Psoas muscle (tissue), 8 donors: ENCODE measurements around the gene EPO. TPM values are rescaled to one million over a fixed set of nuclear protein-coding genes. Genes with fewer than 3 reads are reported as not detected.

Experiments
- ATAC-seq, 4 donors: fragments of 200-7000 bp; cut with Tn5 transposase; one replicate each; pipeline ENCODE4 v1.9.1; 2020; ENCODE audit warnings: moderate library complexity in 3 of 4, mild to moderate bottlenecking in 2 of 4
- DNase-seq, 2 donors: peaks; one replicate each; pipeline ENCODE4 v3.0.0-alpha.2; 2020
- H3K27ac ChIP-seq: fragments of 200-600 bp; one replicate; pipeline ENCODE4 v1.8.0; 2022
- H3K27me3 ChIP-seq, 3 donors: fragments of 200-600 bp in 1 of 3; one replicate each; pipeline versions ENCODE4 v1.6.1 to v1.8.0; 2013 to 2022; ENCODE audit warnings: low read length in 2 of 3, mild to moderate bottlenecking in 2 of 3, moderate library complexity in 1 of 3; ENCODE audit not compliant: insufficient read depth in 3 of 3
- H3K36me3 ChIP-seq, 2 donors: fragments of 200-600 bp in 1 of 2; one replicate each; pipeline versions ENCODE4 v1.6.1 to v1.8.0; 2013 to 2022; ENCODE audit warnings: low read depth in 1 of 2, mild to moderate bottlenecking in 1 of 2, moderate library complexity in 1 of 2; ENCODE audit not compliant: insufficient read depth in 1 of 2
- H3K4me1 ChIP-seq: fragments of 200-600 bp; one replicate; pipeline ENCODE4 v1.8.0; 2022
- H3K4me3 ChIP-seq: fragments of 200-600 bp; one replicate; pipeline ENCODE4 v1.8.0; 2022; ENCODE audit warnings: mild to moderate bottlenecking
- H3K9me3 ChIP-seq: fragments of 200-600 bp; one replicate; pipeline ENCODE4 v1.8.0; 2022
- WGBS, 3 donors: extraction: QIAGEN DNeasy Blood & Tissue Kit; methylation state at CpG; one replicate each; pipeline versions ENCODE4 v1.1.6 to v1.1.7; 2013; 5-methylcytosine and 5-hydroxymethylcytosine counted together
- intact Hi-C, 2 donors: fragments of 100-400 bp; cut with DNase I; formaldehyde crosslinking; loops; one replicate each; pipeline versions ENCODE4 v1.11.0 to v1.14.2; 2022
- long read RNA-seq, 2 donors: library from polyadenylated mRNA; unstranded; transcript quantifications; one replicate each; pipeline ENCODE4 v2.0.0, GENCODE V29; 2021
- polyA plus RNA-seq, 3 donors: library from polyadenylated mRNA; stranded (reverse); fragments of 200-250 nt; gene quantifications; one replicate each; pipeline ENCODE4 v1.2.3, GENCODE V29; 2013
- total RNA-seq, 4 donors: library from RNA; stranded (reverse); fragmentation: NEBNext Ultra II Directional in 2 of 4; extraction: Animal tissue kit (Norgen Biotek cat#: 25700) in 2 of 4; gene quantifications; one replicate each; pipeline versions ENCODE4 v1.2.1 to v1.2.4, GENCODE V29; 2021 to 2023
- TF ChIP-seq, protein P1 (sequence below): fragments of 200-600 bp; IDR thresholded peaks from one replicate; pipeline ENCODE4 v1.8.0; 2022; ENCODE audit warnings: antibody characterized with exemption
- donor health status: healthy with polysubstance abuse.
- donor health status: DM: no; HTN: no; CAD: no; lungs with moderate emphysema.
- donor health status: Bipolar disorder and iron deficiency.
- donor health status: healthy.
- donor health status: DM: yes; HTN: yes; CAD: no.
- donor health status: DM: no; HTN: no; CAD: no.
- donor health status: DM: no; HTN: no; CAD: no.
- donor health status: DM: yes; HTN: yes; CAD: no.

EPO gene
- total RNA-seq (not detected), polyA plus RNA-seq (not detected)
- long read RNA-seq, donor 1 = 0 reads
- long read RNA-seq, donor 2 = 0 reads

DNA sequence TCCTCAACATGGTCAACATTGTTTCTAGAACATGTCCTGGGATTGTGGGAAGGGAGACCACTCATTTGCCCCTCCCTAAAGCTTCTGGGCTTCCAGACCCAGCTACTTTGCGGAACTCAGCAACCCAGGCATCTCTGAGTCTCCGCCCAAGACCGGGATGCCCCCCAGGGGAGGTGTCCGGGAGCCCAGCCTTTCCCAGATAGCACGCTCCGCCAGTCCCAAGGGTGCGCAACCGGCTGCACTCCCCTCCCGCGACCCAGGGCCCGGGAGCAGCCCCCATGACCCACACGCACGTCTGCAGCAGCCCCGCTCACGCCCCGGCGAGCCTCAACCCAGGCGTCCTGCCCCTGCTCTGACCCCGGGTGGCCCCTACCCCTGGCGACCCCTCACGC lies at the start of gene EPO:
Gene EPO (plus strand): TSS at position 190 of the 392 bp plus-strand sequence. CDS start 513 bp downstream, outside the sequence.
- no peaks in the 10 kb centered on the region for H3K4me1 ChIP-seq
- H3K4me3 ChIP-seq = no peak within 1 kb of the TSS
- TF ChIP-seq, protein P1, sequence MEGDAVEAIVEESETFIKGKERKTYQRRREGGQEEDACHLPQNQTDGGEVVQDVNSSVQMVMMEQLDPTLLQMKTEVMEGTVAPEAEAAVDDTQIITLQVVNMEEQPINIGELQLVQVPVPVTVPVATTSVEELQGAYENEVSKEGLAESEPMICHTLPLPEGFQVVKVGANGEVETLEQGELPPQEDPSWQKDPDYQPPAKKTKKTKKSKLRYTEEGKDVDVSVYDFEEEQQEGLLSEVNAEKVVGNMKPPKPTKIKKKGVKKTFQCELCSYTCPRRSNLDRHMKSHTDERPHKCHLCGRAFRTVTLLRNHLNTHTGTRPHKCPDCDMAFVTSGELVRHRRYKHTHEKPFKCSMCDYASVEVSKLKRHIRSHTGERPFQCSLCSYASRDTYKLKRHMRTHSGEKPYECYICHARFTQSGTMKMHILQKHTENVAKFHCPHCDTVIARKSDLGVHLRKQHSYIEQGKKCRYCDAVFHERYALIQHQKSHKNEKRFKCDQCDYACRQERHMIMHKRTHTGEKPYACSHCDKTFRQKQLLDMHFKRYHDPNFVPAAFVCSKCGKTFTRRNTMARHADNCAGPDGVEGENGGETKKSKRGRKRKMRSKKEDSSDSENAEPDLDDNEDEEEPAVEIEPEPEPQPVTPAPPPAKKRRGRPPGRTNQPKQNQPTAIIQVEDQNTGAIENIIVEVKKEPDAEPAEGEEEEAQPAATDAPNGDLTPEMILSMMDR = no peak
- no peak for DNase-seq
- ATAC-seq = no peak
- H3K36me3 ChIP-seq = no peaks in the 10 kb centered on the region
- no peak within 1 kb of the TSS for H3K27ac ChIP-seq
- intact Hi-C loops = loop anchor here in 1 of 2 donors (10.0 kb wide), 1 partner anchor 245 kb away; the partner anchor contains the start of gene TSC22D4
- H3K9me3 ChIP-seq = no peaks in the 10 kb centered on the region
- 1 to 3% (median 3%) methylated on average over 21 of the region's 21 CpGs for WGBS, 3 donors
- peaks cover 0 to 42% (median 14%) of the 10 kb centered on the region in 3 donors for H3K27me3 ChIP-seq

DNA sequence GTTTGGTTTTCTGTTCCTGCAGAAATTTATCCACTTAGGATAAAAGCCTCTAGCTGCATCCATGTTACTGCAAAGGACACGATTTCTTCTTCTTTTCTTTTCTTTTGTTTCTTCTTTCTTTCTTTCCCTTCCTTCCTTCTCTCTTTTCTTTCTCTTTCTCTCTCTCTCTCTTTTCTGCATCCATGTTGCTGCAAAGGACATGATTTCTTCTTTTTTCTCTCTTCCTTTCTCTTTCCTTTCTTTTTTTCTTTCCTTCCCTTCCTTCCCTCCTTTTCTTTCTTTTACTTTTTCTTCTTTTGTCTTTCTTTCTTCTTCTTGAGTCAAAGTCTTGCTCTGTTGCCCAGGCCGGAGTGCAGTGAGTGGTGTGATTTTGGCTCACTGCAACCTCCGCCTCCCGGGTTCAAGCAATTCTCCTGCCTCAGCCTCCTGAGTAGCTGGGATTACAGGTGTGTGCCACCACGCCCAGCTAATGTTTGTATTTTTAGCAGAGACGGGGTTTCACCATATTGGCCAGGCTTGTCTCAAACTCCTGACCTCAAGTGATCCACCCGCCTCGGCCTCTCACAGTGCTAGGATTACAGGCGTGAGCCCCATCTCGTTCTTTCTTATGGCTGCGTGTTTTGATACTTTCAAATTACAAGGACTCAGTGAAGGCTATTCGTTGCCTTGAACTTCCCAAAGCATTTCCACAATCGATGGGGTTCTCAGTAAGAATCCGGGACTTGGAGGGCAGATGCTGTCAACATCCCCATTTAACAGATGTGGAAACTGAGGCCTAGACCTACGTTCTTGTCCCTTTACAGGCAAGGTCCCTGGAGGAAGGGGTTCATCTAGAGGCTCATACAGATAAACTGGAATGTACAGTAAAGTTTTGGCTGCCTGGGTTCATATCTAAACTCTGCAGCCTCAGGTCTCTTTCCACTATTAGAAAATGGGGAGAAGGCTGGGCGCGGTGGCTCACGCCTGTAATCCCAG lies 48.6 kb upstream of the EPO start:
- ATAC-seq = no peak
- 83 to 86% (median 85%) methylated on average over 18 of the region's 18 CpGs for WGBS, 3 donors
- H3K27me3 ChIP-seq = no peaks in the 10 kb centered on the region
- TF ChIP-seq, protein P1 = no peak
- H3K4me3 ChIP-seq = no peak overlapping the region
- intact Hi-C loops = loop anchor here (5.0 kb wide), 2 partner anchors 44 to 59 kb away; partner anchors contain the start of gene MOSPD3 (in 2 of the 2)
- H3K36me3 ChIP-seq = peaks cover 0 to 5% of the 10 kb centered on the region in 2 donors
- H3K9me3 ChIP-seq = no peaks in the 10 kb centered on the region
- no peak overlapping the region for H3K27ac ChIP-seq
- peak in 1 of 2 donors; percentile 2 for DNase-seq
- no peaks in the 10 kb centered on the region for H3K4me1 ChIP-seq

DNA sequence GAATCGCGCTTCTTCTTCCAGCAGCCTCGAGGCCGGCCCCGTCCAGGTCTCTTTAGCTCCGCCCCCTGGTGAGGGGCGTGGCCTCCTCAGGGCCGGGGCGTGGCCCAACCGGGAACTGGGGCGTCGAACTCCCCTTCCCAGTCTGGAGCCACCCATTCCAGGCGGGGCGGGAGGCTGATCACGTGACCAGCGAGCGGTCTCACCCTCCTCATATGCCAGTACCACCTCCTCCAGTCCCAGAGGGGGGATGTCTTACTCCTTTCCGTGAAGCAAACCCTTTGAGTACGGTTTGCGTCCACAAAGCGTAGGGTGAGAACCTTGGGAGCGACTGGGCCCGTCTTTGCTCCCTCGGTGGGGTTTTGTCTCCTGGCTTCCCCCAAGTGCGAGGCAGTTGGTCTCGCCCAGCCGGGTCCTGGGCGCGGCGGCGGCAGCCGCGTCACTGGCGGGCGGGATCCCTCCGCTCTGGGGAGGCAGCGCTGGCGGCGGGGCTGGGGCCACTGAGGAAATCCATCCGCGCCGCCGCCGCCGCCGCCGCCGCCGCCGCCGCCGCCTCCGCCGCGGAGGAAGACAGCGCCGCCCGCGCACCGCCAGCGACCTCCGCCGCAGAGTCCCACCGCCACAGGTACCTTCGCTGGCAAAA lies 46.8 kb upstream of the EPO start, which contains the start of gene GNB2:
Gene GNB2 (plus strand): TSS at position 439 of the 640 bp plus-strand sequence. CDS start 2,526 bp downstream, outside the sequence.
- peak within 1 kb of the TSS; percentile 92 for H3K4me3 ChIP-seq
- WGBS, 3 donors = 0 to 1% (median 1%) methylated on average over 23 to 65 of the region's 65 CpGs
- no peaks in the 10 kb centered on the region for H3K4me1 ChIP-seq
- TF ChIP-seq, protein P1 = no peak
- intact Hi-C loops = loop anchor here (5.0 kb wide), 2 partner anchors 46 to 61 kb away; partner anchors contain the start of gene MOSPD3 (in 2 of the 2)
- no peaks in the 10 kb centered on the region for H3K27me3 ChIP-seq
- peaks cover 0 to 22% of the 10 kb centered on the region in 2 donors for H3K36me3 ChIP-seq
- ATAC-seq (peak; percentile 89 to 94 (median 92)), DNase-seq (peak; percentile 99 to 100)
- H3K9me3 ChIP-seq = no peaks in the 10 kb centered on the region
- H3K27ac ChIP-seq = peak within 1 kb of the TSS; percentile 97

DNA sequence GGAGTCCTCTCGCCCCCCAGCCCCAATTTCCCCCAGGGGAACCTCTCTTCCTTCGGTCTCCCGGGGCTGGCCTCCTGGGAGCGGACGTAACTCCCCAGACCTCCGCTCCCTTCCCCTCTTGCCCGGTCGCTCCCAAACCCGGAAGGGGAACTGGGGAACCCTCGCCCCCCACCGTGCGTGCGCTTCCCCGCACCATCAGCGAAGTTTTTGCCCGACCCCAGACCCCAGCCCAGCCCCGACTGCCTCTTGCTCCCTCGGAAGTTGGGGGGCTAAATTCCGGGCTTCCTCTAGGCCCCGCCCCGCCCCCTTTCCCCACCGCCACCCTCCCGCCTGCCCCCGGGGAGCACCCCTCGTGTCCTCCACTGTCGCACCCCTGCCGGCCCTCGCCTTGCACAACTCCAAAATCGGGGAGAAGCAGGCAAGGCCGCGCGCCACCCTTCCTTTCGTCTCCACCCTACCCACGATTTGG lies 46.3 kb upstream of the EPO start:
- Histone ChIP-seq H3K27ac (peak overlapping the region; percentile 97), H3K36me3 (peaks cover 0 to 28% of the 10 kb centered on the region in 2 donors), H3K27me3 (no peaks in the 10 kb centered on the region), H3K4me1 (no peaks in the 10 kb centered on the region), H3K4me3 (peak overlapping the region; percentile 92), H3K9me3 (no peaks in the 10 kb centered on the region)
- DNase-seq (peak; percentile 66 to 84), ATAC-seq (peak in 3 of 4 donors; percentile 5 to 21 (median 7))
- TF ChIP-seq, protein P1 = no peak
- WGBS, 3 donors = 0 to 2% (median 0%) methylated on average over 16 to 34 of the region's 34 CpGs
- intact Hi-C loops = loop anchor here (1.0 to 5.0 kb wide), 4 partner anchors 19 to 90 kb away; partner anchors contain the start of gene MOSPD3 (in 2 of the 2)
